HCT116 (cell line): ENCODE measurements around the gene CT47C1. TPM values are rescaled to one million over a fixed set of nuclear protein-coding genes. Genes with fewer than 3 reads are reported as not detected.

Experiments used
- ATAC-seq: fragments of 200-7000 bp; cut with Tn5 transposase; 2 replicates; pipeline ENCODE4 v1.9.1; 2020; ENCODE audit warnings: mild to moderate bottlenecking, moderate library complexity
- BruUV-seq: library from RNA; stranded (reverse); fragments of 400-500 nt; replicated peaks from 2 replicates; lab custom pipeline; 2021; lab: Mats Ljungman, UMichigan
- CTCF ChIA-PET: fragments of 300-600 bp; sonication (Branson Sonifier 250); formaldehyde crosslinking; loops from one replicate; lab custom pipeline; 2021; ENCODE audit warnings: antibody characterized with exemption; lab: Charles Lee
- POLR2A ChIA-PET: fragments of 300-600, 350-600 bp; sonication (Branson Sonifier 250); formaldehyde crosslinking; loops from one replicate; lab custom pipeline; 2021; ENCODE audit warnings: antibody characterized with exemption; lab: Charles Lee
- RAD21 ChIA-PET, 2 experiments: fragments of 300-600 bp; sonication (Branson Sonifier 250); formaldehyde crosslinking; loops; one replicate each; lab custom pipeline; 2023; ENCODE audit warnings: low total read pairs in 2 of 2; ENCODE audit not compliant: uncharacterized antibody in 2 of 2, unreplicated experiment in 2 of 2, low non-redundant PET in 1 of 2; lab: Charles Lee
- DNase-seq: peaks from one replicate; pipeline ENCODE4 v3.0.0-alpha.2; 2010; ENCODE audit warnings: low read depth, low spot score
- H2AFZ ChIP-seq: fragments of 200-600 bp; shearing (Covaris generic), sonication (generic); 2 replicates; pipeline ENCODE4 v1.6.1; 2017; ENCODE audit warnings: low read depth, mixed run types, mixed read lengths, antibody characterized with exemption, low read length; ENCODE audit not compliant: poor library complexity, severe bottlenecking
- H3K27ac ChIP-seq: 2 replicates; pipeline ENCODE4 v1.5.1; 2012; ENCODE audit warnings: low read depth, low read length
- H3K27me3 ChIP-seq: fragments of 200-600 bp; sonication (generic); 2 replicates; pipeline ENCODE4 v1.6.1; 2016; ENCODE audit warnings: mixed run types, low read length, mixed read lengths; ENCODE audit not compliant: insufficient read depth
- H3K36me3 ChIP-seq, 2 experiments: fragments of 200-500 bp in 1 of 2; fragments of 200-600 bp in 1 of 2; sonication (Bioruptor generic) in 1 of 2; sonication (generic) in 1 of 2; 2 replicates each; pipeline versions ENCODE4 v1.5.1 to v1.6.1; 2014 to 2016; ENCODE audit warnings: low read length in 2 of 2, inconsistent platforms in 1 of 2, mixed read lengths in 1 of 2, mixed run types in 1 of 2; ENCODE audit not compliant: insufficient read depth in 2 of 2, control insufficient read depth in 1 of 2
- H3K4me1 ChIP-seq, 2 experiments: fragments of 200-600 bp in 1 of 2; sonication (generic) in 1 of 2; 2 replicates each; pipeline versions ENCODE4 v1.5.1 to v1.6.1; 2012 to 2017; ENCODE audit warnings: low read length in 2 of 2, inconsistent platforms in 1 of 2, mild to moderate bottlenecking in 1 of 2, mixed read lengths in 1 of 2, mixed run types in 1 of 2, moderate library complexity in 1 of 2; ENCODE audit not compliant: insufficient read depth in 2 of 2, control insufficient read depth in 1 of 2
- H3K4me2 ChIP-seq: fragments of 200-600 bp; sonication (generic); 2 replicates; pipeline ENCODE4 v1.6.1; 2017; ENCODE audit warnings: mixed run types, low read length, mixed read lengths
- H3K4me3 ChIP-seq, 2 experiments: fragments of 200-600 bp in 1 of 2; sonication (generic) in 1 of 2; replicated peaks in 1 of 2; 2 replicates each; pipeline ENCODE4 v1.5.1; 2011 to 2016; ENCODE audit warnings: low read length in 2 of 2, control low read depth in 1 of 2, low read depth in 1 of 2, mild to moderate bottlenecking in 1 of 2, mixed read lengths in 1 of 2, mixed run types in 1 of 2
- H3K79me2 ChIP-seq: fragments of 200-600 bp; sonication (generic); 2 replicates; pipeline ENCODE4 v1.6.1; 2017; ENCODE audit warnings: mild to moderate bottlenecking, mixed run types, low read length, moderate library complexity, mixed read lengths; ENCODE audit not compliant: insufficient read depth
- H3K9ac ChIP-seq: fragments of 200-600 bp; sonication (generic); 2 replicates; pipeline ENCODE4 v1.6.1; 2016; ENCODE audit warnings: low read length, mixed read lengths
- H3K9me2 ChIP-seq: fragments of 200-600 bp; sonication (generic), shearing (Covaris generic); 2 replicates; pipeline ENCODE4 v1.6.1; 2017; ENCODE audit warnings: mixed run types, mild to moderate bottlenecking, moderate library complexity; ENCODE audit not compliant: insufficient read depth
- H3K9me3 ChIP-seq, 2 experiments: fragments of 200-500 bp in 1 of 2; fragments of 200-600 bp in 1 of 2; sonication (Bioruptor generic) in 1 of 2; sonication (generic) in 1 of 2; 2 replicates each; pipeline ENCODE4 v1.6.1; 2014 to 2017; ENCODE audit warnings: low read length in 2 of 2, mixed read lengths in 2 of 2, inconsistent platforms in 1 of 2, low read depth in 1 of 2, mild to moderate bottlenecking in 1 of 2, mixed run types in 1 of 2, moderate library complexity in 1 of 2; ENCODE audit not compliant: control insufficient read depth in 1 of 2, insufficient read depth in 1 of 2
- H4K20me1 ChIP-seq: fragments of 200-600 bp; sonication (generic), shearing (Covaris generic); 2 replicates; pipeline ENCODE4 v1.6.1; 2017; ENCODE audit warnings: mixed run types, mild to moderate bottlenecking, moderate library complexity; ENCODE audit not compliant: insufficient read depth
- ATF3 ChIP-seq: IDR thresholded peaks from 2 replicates; pipeline ENCODE4 v1.6.1; 2012
- CBX3 ChIP-seq: IDR thresholded peaks from 2 replicates; pipeline ENCODE4 v1.6.1; 2012; ENCODE audit warnings: low read depth
- CEBPB ChIP-seq: IDR thresholded peaks from 2 replicates; pipeline ENCODE4 v1.6.1; 2012; ENCODE audit warnings: low read depth
- CTCF ChIP-seq, 3 experiments: fragments of 200-600 bp in 1 of 3; sonication (generic) in 1 of 3; IDR thresholded peaks in 2 of 3; conservative IDR thresholded peaks in 1 of 3; 2 replicates each; pipeline ENCODE4 v1.5.1; 2012 to 2017; ENCODE audit warnings: low read depth in 2 of 3, low read length in 2 of 3, antibody characterized with exemption in 1 of 3, borderline replicate concordance in 1 of 3, control low read depth in 1 of 3, mild to moderate bottlenecking in 1 of 3, mixed read lengths in 1 of 3, mixed run types in 1 of 3, moderate library complexity in 1 of 3; ENCODE audit not compliant: insufficient read depth in 1 of 3
- ELF1 ChIP-seq: IDR thresholded peaks from 2 replicates; pipeline ENCODE4 v1.6.1; 2012; ENCODE audit warnings: low read depth, borderline replicate concordance
- POLR2A ChIP-seq: IDR thresholded peaks from 2 replicates; pipeline ENCODE4 v1.7.0; 2011; ENCODE audit warnings: borderline replicate concordance; ENCODE audit not compliant: insufficient read depth, insufficient read length; ENCODE audit errors: extremely low read depth
- RAD21 ChIP-seq: IDR thresholded peaks from 2 replicates; pipeline ENCODE4 v1.6.1; 2012; ENCODE audit warnings: low read depth, mild to moderate bottlenecking
- REST ChIP-seq: IDR thresholded peaks from 2 replicates; pipeline ENCODE4 v1.6.1; 2012; ENCODE audit warnings: low read depth
- SP1 ChIP-seq: IDR thresholded peaks from 2 replicates; pipeline ENCODE4 v1.6.1; 2012; ENCODE audit warnings: low read depth
- YY1 ChIP-seq: IDR thresholded peaks from 2 replicates; pipeline ENCODE4 v1.6.1; 2011; ENCODE audit warnings: low read length, low read depth, moderate library complexity, mild to moderate bottlenecking; ENCODE audit not compliant: insufficient replicate concordance; ENCODE audit errors: extremely low read depth
- ZBTB33 ChIP-seq: IDR thresholded peaks from 2 replicates; pipeline ENCODE4 v1.6.1; 2011; ENCODE audit warnings: mild to moderate bottlenecking, low read length, moderate library complexity; ENCODE audit not compliant: insufficient replicate concordance; ENCODE audit errors: extremely low read depth
- ZFX ChIP-seq: fragments of 450-650 bp; IDR thresholded peaks from 2 replicates; pipeline ENCODE4 v1.6.1; 2017
- intact Hi-C: fragments of 100-400 bp; cut with micrococcal nuclease; formaldehyde crosslinking; loops from 2 replicates; pipeline ENCODE4 v1.10.0; 2022
- total RNA-seq: library from RNA; stranded (reverse); gene quantifications from one replicate; pipeline ENCODE4 v1.2.1, GENCODE V29; 2021; ENCODE audit not compliant: unreplicated experiment

CT47C1 gene
- total RNA-seq, 1 experiment from 2014 or later = not detected

- TF ChIP-seq REST (no peak), ELF1 (no peak), CEBPB (no peak), YY1 (no peak), ZFX (no peak)
These were observed 21.4 kb downstream of the CT47C1 start (continued) for GRCh38 chrX:119093991-119094735.

GRCh38 chrX:119094819-119095218, 22.0 kb downstream of the CT47C1 start:
- POLR2A ChIA-PET = no interaction called here
- Histone ChIP-seq H3K36me3 (no peaks in the 10 kb centered on the region), H3K27ac (no peak overlapping the region), H3K79me2 (no peaks in the 10 kb centered on the region), H3K9me2 (no peaks in the 10 kb centered on the region), H3K4me3 (no peak overlapping the region), H3K9me3 (no peaks in the 10 kb centered on the region), H3K4me2 (no peak overlapping the region), H4K20me1 (no peaks in the 10 kb centered on the region), H3K4me1 (no peaks in the 10 kb centered on the region), H2AFZ (no peak overlapping the region), H3K9ac (no peak overlapping the region), H3K27me3 (no peaks in the 10 kb centered on the region)
- no TSS peak for BruUV-seq
- ATAC-seq (no peak), DNase-seq (no peak)
- RAD21 ChIA-PET = no interaction called here
- intact Hi-C loops = no loop called here
- CTCF ChIA-PET = no interaction called here
- TF ChIP-seq CBX3 (no peak), POLR2A (no peak), CTCF (IDR thresholded peaks at IDR 0.05 in 2 of 3, conservative IDR thresholded peaks at IDR 0.05 in 1 of 3; ENCODE audit: borderline replicate concordance in 1 of 3, insufficient read depth in 1 of 3, low read depth in 2 of 3, low read length in 2 of 3) (peak in 1 of 3 experiments; percentile 15; a peak in 2 of 6 replicates), SP1 (no peak), RAD21 (no peak), ZBTB33 (no peak), ATF3 (no peak)
